SK-N-SH (cell line): ENCODE results near the gene CCSER1.

Experiments
- EP300 ChIP-seq, 2 experiments: IDR thresholded peaks; 2 replicates each; pipeline versions ENCODE4 v1.4.0 to v1.6.1; 2012; ENCODE audit warnings: borderline replicate concordance in 1 of 2, low read depth in 1 of 2, low read length in 1 of 2
- EZH2phosphoT487 ChIP-seq: fragments of 200-600 bp; sonication (generic); IDR thresholded peaks from 2 replicates; pipeline ENCODE4 v1.6.1; 2017; ENCODE audit warnings: low read depth, mixed run types, mild to moderate bottlenecking, antibody characterized with exemption, moderate library complexity, borderline replicate concordance
- FOSL2 ChIP-seq: IDR thresholded peaks from 2 replicates; pipeline ENCODE4 v1.4.0; 2012; ENCODE audit warnings: low read depth, mild to moderate bottlenecking, moderate library complexity, borderline replicate concordance
- NFIC ChIP-seq: IDR thresholded peaks from 2 replicates; pipeline ENCODE4 v1.4.0; 2012; ENCODE audit warnings: borderline replicate concordance
- POLR2AphosphoS5 ChIP-seq: IDR thresholded peaks from 2 replicates; pipeline ENCODE4 v1.6.1; 2012; ENCODE audit warnings: low read depth, low read length
- RFX5 ChIP-seq: IDR thresholded peaks from 2 replicates; pipeline ENCODE4 v1.6.1; 2012; ENCODE audit warnings: mild to moderate bottlenecking, improper control_type of control experiment, low read length
- TAF1 ChIP-seq: IDR thresholded peaks from 2 replicates; pipeline ENCODE4 v1.6.1; 2012; ENCODE audit warnings: low read depth, mild to moderate bottlenecking, low read length, moderate library complexity, borderline replicate concordance
- TCF12 ChIP-seq: IDR thresholded peaks from 2 replicates; pipeline ENCODE4 v1.4.0; 2012
- YY1 ChIP-seq: IDR thresholded peaks from 2 replicates; pipeline ENCODE4 v1.4.0; 2012; ENCODE audit warnings: low read depth, mild to moderate bottlenecking
- TF ChIP-seq, protein P1 (sequence below): fragments of 200-600 bp; sonication (generic); IDR thresholded peaks from 2 replicates; pipeline ENCODE4 v1.6.1; 2017; ENCODE audit warnings: antibody characterized with exemption, mild to moderate bottlenecking, moderate library complexity
- TF ChIP-seq, protein P2 (sequence below): IDR thresholded peaks from 2 replicates; pipeline ENCODE4 v1.4.0; 2012; ENCODE audit warnings: low read depth

DNA sequence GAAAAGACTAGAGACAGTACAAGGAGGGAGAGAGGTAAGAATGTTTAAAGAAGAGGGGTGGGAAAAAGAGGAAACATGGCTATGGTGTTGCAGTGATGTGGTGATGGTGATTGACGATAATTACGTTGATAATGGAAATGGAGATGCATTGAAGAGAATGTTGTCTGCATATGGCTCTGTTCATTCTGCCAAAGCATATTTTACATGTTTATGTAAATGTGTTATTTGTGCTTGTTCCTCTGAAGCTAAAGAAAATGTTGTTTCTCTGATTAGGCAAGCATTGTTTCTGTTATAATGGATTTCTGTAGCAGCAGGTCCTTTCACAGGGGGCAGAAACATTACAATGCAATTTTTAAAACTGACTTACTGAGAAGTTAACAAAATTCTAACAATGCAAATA is 958.8 kb downstream of the CCSER1 start:
- TF ChIP-seq EZH2phosphoT487 (no peak), RFX5 (no peak), TCF12 (no peak), POLR2AphosphoS5 (no peak), YY1 (no peak), NFIC (no peak), TAF1 (no peak), EP300 (IDR thresholded peaks at IDR 0.05; ENCODE audit: borderline replicate concordance in 1 of 2, low read depth in 1 of 2, low read length in 1 of 2) (no peak), FOSL2 (no peak)
- TF ChIP-seq, protein P1, sequence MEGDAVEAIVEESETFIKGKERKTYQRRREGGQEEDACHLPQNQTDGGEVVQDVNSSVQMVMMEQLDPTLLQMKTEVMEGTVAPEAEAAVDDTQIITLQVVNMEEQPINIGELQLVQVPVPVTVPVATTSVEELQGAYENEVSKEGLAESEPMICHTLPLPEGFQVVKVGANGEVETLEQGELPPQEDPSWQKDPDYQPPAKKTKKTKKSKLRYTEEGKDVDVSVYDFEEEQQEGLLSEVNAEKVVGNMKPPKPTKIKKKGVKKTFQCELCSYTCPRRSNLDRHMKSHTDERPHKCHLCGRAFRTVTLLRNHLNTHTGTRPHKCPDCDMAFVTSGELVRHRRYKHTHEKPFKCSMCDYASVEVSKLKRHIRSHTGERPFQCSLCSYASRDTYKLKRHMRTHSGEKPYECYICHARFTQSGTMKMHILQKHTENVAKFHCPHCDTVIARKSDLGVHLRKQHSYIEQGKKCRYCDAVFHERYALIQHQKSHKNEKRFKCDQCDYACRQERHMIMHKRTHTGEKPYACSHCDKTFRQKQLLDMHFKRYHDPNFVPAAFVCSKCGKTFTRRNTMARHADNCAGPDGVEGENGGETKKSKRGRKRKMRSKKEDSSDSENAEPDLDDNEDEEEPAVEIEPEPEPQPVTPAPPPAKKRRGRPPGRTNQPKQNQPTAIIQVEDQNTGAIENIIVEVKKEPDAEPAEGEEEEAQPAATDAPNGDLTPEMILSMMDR: no peak
- TF ChIP-seq, protein P2, sequence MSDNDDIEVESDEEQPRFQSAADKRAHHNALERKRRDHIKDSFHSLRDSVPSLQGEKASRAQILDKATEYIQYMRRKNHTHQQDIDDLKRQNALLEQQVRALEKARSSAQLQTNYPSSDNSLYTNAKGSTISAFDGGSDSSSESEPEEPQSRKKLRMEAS: no peak
